Stimulated activated naive CD4-positive, alpha-beta T cell treated with Interleukin-2 at 50 U/mL for 16 hours (primary cell): ENCODE data around the gene LYPLAL1.
"Not testable (repeated sequence)": the region's sequence is repeated elsewhere in the genome, so short reads cannot be mapped to it uniquely, and the experiment has no call there.

Experiments used
- DNase-seq: peaks from one replicate; lab custom pipeline; 2025; lab: John Stamatoyannopoulos, UW

The LYPLAL1 gene

GRCh38 chr1:219215477-219215876, 41.8 kb downstream of the LYPLAL1 start:
- no peak for DNase-seq

GRCh38 chr1:219220945-219221344, 47.3 kb downstream of the LYPLAL1 start:
- DNase-seq, result no peak

- no peak for DNase-seq
Measured at GRCh38 chr1:219223496-219223895, 49.8 kb downstream of the LYPLAL1 start.

- DNase-seq, result no peak
Measured at GRCh38 chr1:219226196-219226595, 52.5 kb downstream of the LYPLAL1 start.

- no peak for DNase-seq
Measured at GRCh38 chr1:219227360-219228057, 53.8 kb downstream of the LYPLAL1 start.

- no peak for DNase-seq
Measured at GRCh38 chr1:219228058-219228419, 54.4 kb downstream of the LYPLAL1 start.

- no peak for DNase-seq
Measured at GRCh38 chr1:219232890-219233289, 59.2 kb downstream of the LYPLAL1 start.

- no peak for DNase-seq
Measured at GRCh38 chr1:219235903-219236481, 62.3 kb downstream of the LYPLAL1 start.

- DNase-seq, result no peak
Measured at GRCh38 chr1:219236933-219237610, 63.4 kb downstream of the LYPLAL1 start.

- no peak for DNase-seq
Measured at GRCh38 chr1:219239518-219239917, 65.8 kb downstream of the LYPLAL1 start.

- DNase-seq, result no peak
Measured at GRCh38 chr1:219244864-219245263, 71.2 kb downstream of the LYPLAL1 start.

GRCh38 chr1:219247441-219247840, 73.8 kb downstream of the LYPLAL1 start:
- no peak for DNase-seq

GRCh38 chr1:219250468-219250867, 76.8 kb downstream of the LYPLAL1 start:
- DNase-seq, result not testable (repeated sequence)

GRCh38 chr1:219257751-219258150, 84.1 kb downstream of the LYPLAL1 start:
- DNase-seq, result no peak

GRCh38 chr1:219261454-219261853, 87.8 kb downstream of the LYPLAL1 start:
- DNase-seq, result no peak
